Measurements from ENCODE around the gene KYAT1. TPM values are rescaled to one million over a fixed set of nuclear protein-coding genes. Genes with fewer than 3 reads are reported as not detected.
A peak's percentile ranks its signal among the peaks of the same experiment; 100 is the strongest.

Gene KYAT1
- total and polyA plus RNA-seq, 2 of the 13 experiments (the other 11 are each of a cell fraction or from before 2014, with no cell fraction given): 9.2 to 46.5 TPM

DNA sequence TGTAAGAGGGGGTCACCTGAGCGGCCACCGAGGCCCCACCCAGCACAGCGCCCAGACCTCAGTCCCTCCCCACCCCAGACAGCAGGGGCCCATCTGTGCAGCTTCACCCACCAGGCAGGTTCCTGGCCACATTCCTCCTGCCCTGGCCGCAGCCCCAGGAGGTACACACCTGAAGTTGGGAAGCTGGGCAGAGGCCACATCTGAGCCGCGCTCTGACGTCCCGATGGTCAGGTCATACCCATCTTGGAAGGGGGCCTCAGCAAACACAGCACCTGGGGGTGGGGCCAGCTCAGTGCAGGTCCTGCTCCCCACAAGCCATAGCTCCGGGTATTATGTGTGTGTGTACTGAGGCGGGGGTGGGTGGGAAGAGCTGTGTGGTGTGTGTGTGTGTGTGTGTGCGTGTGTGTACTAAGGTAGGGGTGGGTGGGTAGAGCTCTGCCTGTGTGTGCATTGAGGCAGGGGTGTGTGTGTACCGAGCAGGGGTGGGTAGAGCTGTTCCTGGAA, 57.8 kb downstream of the KYAT1 start:
- Histone ChIP-seq H3K36me3 (replicated peaks in 1 of 2; ENCODE audit: control insufficient read depth in 1 of 2, insufficient read depth in 2 of 2, low read length in 2 of 2) (peaks cover 22 to 62% of the 10 kb centered on the region in 2 experiments), H3K79me2 (ENCODE audit: insufficient read depth, low read length) (peaks cover 12% of the 10 kb centered on the region), H3K4me2 (ENCODE audit: low read depth, low read length) (no peak overlapping the region), H3K9me3 (ENCODE audit: low read length) (no peaks in the 10 kb centered on the region), H3K4me1 (ENCODE audit: insufficient read depth, low read length) (peaks cover 43% of the 10 kb centered on the region), H3K27me3 (ENCODE audit: control insufficient read depth in 1 of 2, insufficient read depth in 2 of 2, low read length in 2 of 2) (no peaks in the 10 kb centered on the region), H3K4me3 (replicated peaks in 1 of 3; ENCODE audit: insufficient read depth in 1 of 3, low read depth in 2 of 3, low read length in 3 of 3) (no peak overlapping the region), H3K9ac (ENCODE audit: insufficient read depth, low read depth, low read length) (no peak overlapping the region), H4K20me1 (ENCODE audit: insufficient read depth, low read length) (no peaks in the 10 kb centered on the region), H3K27ac (ENCODE audit: extremely low read length, insufficient read depth, low read length) (no peak overlapping the region), H2AFZ (ENCODE audit: low read length) (no peak overlapping the region)
- in situ Hi-C loops (cut with HindIII; ENCODE audit: extremely low pct_ligation_motif_present, low pct_unique_long_range_greater_than_20kb): no loop called here
- ATAC-seq (no peak), DNase-seq (ENCODE audit: low spot score) (no peak), FAIRE-seq (no peak)
- ChIA-PET CTCF (ENCODE audit: low intra/inter-chr PET ratio, low total read pairs) (no interaction called here), POLR2A (interaction anchor here (0.7 kb wide), 1 partner anchor 14 kb away, joined by 3 read pairs; no protein-coding TSS in a partner anchor)
- 87% methylated on average over 2 of the region's 12 CpGs for WGBS (ENCODE audit: low lambda C conversion rate)
- no TSS peak for BruUV-seq (replicated peaks)
- intact Hi-C loops (cut with micrococcal nuclease; ENCODE audit: unreplicated experiment): no loop called here
- TF ChIP-seq GLI4 (CRISPR knock-in tag; IDR thresholded peaks at IDR 0.05; ENCODE audit: borderline replicate concordance): no peak
- peak; percentile 66 for TF ChIP-seq AGO2 (optimal IDR thresholded peaks at IDR 0.05; ENCODE audit: low read depth, low read length)
- no peak for TF ChIP-seq NR3C1 (CRISPR knock-in tag; IDR thresholded peaks at IDR 0.05)
- no peak for TF ChIP-seq ZNF512 (CRISPR knock-in tag; IDR thresholded peaks at IDR 0.05)
- TF ChIP-seq, protein P1, sequence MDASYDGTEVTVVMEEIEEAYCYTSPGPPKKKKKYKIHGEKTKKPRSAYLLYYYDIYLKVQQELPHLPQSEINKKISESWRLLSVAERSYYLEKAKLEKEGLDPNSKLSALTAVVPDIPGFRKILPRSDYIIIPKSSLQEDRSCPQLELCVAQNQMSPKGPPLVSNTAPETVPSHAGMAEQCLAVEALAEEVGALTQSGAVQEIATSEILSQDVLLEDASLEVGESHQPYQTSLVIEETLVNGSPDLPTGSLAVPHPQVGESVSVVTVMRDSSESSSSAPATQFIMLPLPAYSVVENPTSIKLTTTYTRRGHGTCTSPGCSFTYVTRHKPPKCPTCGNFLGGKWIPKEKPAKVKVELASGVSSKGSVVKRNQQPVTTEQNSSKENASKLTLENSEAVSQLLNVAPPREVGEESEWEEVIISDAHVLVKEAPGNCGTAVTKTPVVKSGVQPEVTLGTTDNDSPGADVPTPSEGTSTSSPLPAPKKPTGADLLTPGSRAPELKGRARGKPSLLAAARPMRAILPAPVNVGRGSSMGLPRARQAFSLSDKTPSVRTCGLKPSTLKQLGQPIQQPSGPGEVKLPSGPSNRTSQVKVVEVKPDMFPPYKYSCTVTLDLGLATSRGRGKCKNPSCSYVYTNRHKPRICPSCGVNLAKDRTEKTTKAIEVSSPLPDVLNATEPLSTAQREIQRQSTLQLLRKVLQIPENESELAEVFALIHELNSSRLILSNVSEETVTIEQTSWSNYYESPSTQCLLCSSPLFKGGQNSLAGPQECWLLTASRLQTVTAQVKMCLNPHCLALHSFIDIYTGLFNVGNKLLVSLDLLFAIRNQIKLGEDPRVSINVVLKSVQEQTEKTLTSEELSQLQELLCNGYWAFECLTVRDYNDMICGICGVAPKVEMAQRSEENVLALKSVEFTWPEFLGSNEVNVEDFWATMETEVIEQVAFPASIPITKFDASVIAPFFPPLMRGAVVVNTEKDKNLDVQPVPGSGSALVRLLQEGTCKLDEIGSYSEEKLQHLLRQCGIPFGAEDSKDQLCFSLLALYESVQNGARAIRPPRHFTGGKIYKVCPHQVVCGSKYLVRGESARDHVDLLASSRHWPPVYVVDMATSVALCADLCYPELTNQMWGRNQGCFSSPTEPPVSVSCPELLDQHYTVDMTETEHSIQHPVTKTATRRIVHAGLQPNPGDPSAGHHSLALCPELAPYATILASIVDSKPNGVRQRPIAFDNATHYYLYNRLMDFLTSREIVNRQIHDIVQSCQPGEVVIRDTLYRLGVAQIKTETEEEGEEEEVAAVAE (CRISPR knock-in tag; IDR thresholded peaks at IDR 0.05; ENCODE audit: borderline replicate concordance): no peak
- no peak for TF ChIP-seq RFX1 (IDR thresholded peaks at IDR 0.05)
- TF ChIP-seq MBD4 (IDR thresholded peaks at IDR 0.05; ENCODE audit: borderline replicate concordance, low read length): no peak
- TF ChIP-seq ZNF800 (CRISPR knock-in tag; IDR thresholded peaks at IDR 0.05): no peak
- TF ChIP-seq ZMAT5 (CRISPR knock-in tag; IDR thresholded peaks at IDR 0.05; ENCODE audit: borderline replicate concordance, low read depth): no peak
- no peak for TF ChIP-seq ZNF589 (CRISPR knock-in tag; conservative IDR thresholded peaks at IDR 0.05)
- TF ChIP-seq KDM6A (CRISPR knock-in tag; IDR thresholded peaks at IDR 0.05; ENCODE audit: low read depth): no peak
